DLD1 (cell line): Measurements from ENCODE around the gene SLC12A9.

Source experiments
- in situ Hi-C: cut with HindIII; loops from 2 replicates; pipeline ENCODE4 v1.10.0; 2017; ENCODE audit warnings: low sequenced_read_pairs

The SLC12A9 gene

GRCh38 chr7:100860702-100861615, 8.4 kb downstream of the SLC12A9 start:
- in situ Hi-C loops: no loop called here

DNA sequence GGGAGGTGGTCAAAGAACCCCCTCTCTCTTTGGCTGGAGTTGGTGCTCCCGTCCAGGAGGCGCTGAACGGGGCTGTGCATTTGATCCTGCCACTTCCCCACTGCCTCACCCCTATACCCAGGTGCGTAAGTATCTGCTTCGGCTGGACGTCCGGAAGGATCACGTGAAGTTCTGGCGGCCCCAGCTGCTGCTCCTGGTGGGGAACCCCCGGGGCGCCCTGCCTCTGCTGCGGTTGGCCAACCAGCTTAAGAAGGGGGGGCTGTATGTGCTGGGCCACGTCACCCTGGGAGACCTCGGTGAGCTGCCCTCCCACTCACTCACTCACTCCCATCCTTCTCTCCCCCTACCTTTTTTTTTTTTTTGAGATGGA, 9.1 kb downstream of the SLC12A9 start:
- in situ Hi-C loops: no loop called here

GRCh38 chr7:100863406-100863950, 11.0 kb downstream of the SLC12A9 start:
- in situ Hi-C loops: no loop called here

DNA sequence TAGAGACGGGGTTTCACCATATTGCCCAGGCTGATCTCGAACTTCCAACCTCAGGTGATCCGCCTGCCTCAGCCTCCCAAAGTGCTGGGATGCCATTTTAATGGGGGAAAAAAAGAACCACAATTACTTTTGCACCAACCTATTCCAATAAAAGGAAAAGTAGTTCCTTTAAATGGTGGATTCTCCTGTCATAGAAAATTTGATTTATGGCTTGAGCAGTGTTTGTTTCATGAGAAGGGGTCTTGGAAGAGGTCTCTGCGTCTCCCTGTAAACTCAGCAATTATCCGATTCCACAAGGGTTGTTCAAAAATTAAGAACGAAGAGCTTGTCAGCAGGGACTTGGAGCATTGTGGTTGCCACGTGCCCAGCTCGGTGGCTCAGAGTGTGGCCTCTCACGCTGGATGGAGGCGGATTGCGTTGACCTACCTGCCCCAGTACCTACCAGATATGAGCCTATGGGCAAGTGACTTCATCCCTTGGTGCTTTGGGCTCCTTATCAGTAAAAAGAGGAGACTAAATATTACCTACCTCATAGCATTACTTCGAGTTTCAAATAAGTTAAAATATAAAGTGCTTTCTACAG, 11.8 kb downstream of the SLC12A9 start:
- in situ Hi-C loops: no loop called here

DNA sequence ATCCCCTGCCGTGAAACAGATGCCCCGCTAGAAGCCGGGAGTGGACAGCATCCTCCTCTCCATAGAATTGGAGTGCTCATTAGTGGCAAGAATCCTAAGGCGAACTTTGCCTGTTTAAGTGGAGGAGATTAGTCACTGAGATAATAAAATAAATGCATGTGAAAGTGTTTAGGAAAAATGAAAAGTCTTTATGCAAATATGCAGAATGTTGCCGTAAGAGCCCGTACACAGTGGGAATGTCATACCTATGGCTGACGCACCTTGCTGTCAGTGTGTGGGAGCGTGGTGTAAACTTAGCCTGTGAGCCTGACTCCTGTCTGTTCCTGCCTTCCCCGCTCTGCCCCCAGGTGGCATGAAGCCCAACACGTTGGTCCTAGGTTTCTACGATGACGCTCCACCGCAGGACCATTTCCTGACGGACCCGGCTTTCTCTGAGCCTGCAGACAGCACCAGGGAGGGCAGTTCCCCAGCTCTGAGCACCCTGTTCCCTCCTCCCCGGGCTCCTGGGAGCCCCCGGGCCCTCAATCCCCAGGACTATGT, 12.9 kb downstream of the SLC12A9 start:
- in situ Hi-C loops: no loop called here

GRCh38 chr7:100865938-100866728, 13.6 kb downstream of the SLC12A9 start:
- in situ Hi-C loops: no loop called here

DNA sequence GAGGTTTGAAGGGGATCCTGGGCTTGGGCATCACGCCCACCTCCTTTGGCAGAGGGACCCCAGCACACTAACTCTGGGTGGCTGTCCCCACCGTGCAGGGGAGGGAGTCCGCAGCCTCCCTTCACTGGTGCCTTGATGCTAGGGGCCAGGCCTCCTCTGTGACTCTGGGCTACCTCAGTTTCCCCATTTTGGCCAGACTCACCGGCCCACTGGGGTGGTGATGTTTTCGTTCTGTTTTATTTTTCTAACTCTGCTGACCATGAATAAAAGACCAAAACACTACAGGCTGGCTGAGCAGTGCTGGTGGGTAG, 14.2 kb downstream of the SLC12A9 start:
- in situ Hi-C loops: no loop called here

DNA sequence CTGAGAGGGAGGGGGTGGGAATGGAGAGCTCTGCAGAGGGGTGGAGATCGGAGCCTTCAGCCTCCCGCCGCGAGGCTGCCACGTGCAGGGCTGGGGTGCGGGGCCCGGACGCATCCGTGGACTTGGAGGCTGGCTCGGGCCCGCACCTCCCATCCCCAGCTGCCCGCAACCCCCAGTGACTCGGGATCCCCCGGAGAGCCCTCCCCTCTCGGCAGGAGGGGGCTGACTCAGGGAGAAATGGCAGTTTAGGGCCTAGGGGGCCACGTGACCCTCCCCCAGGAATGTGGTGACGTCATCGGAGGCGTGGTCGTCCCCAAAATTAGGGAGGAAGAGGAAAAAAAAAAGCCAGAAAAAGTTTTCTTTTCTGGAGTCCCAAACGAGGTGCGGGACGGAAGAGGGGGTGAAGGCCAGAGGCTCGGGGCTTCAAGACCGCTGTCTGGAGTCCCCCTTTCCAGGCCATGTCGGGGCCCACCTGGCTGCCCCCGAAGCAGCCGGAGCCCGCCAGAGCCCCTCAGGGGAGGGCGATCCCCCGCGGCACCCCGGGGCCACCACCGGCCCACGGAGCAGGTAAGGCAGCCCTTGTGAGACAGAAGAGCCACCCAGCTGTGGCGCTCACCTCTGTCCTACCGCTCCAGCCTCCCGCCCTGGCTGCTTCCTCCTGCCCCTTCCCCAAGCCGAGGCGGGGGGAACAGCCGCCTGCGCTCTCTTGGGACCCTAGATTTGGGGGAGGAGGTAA, 14.7 kb downstream of the SLC12A9 start, which contains the start of gene TRIP6:
TRIP6 (plus strand) TSS at position 348 of the 736 bp plus-strand sequence; CDS start at position 459, 111 bp downstream.
- in situ Hi-C loops: no loop called here

DNA sequence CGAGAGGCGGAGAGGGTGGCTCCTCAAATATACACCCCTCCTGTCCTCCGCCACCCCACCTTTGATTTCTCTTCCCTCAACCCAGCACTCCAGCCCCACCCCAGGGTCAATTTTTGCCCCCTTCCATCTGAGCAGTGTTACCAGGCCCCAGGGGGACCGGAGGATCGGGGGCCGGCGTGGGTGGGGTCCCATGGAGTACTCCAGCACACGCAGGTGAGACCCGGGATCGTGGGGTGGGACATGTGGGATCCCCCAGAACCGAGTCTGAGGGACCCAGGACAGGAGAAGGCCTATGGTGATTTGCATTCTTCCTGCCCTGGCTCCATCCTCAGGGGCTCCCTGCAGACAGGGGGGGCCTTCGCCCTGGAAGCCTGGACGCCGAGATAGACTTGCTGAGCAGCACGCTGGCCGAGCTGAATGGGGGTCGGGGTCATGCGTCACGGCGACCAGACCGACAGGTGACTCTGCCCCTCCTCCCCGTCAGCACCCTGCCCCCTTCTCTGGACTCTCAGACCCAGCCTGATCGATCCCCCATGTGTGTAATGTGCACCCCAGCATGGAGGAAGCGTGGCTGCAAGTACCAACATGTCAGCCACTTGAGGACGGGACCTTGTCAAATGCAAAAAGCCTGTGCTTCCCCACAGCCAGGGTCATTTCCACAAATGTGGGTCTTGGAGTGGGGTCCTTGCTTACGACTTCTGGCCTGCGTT, 15.4 kb downstream of the SLC12A9 start:
- in situ Hi-C loops: no loop called here

DNA sequence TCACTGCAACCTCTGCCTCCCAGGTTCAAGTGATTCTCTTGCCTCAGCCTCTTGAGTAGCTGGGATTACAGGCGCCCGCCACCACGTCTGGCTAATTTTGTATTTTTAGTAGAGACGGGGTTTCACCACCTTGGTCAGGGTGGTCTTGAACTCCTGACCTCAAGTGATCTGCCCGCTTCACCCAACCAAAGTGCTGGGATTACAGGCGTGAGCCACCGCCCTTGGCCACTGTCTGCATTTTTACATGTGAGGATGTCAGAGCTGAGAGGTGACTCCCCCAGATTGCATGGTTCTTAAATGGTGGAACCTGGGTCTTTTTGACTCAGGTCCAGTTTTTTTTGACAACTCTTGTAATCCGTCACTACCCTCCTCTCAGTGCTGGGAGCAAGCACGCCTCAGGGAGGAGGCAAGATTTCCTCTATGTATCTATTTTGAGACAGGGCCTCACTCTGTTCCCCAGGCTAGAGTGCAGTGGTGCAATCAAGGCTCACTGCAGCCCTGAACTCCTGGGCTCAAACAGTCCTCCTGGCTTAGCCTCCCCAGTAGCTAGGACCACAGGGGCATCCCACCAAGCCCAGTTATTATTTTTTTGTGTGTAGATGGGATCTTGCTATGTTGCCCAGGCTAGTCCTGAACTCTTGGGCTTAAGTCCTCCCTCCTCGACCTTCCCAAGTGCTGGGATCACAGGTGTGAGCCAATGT, 21.2 kb downstream of the SLC12A9 start:
- in situ Hi-C loops: no loop called here

DNA sequence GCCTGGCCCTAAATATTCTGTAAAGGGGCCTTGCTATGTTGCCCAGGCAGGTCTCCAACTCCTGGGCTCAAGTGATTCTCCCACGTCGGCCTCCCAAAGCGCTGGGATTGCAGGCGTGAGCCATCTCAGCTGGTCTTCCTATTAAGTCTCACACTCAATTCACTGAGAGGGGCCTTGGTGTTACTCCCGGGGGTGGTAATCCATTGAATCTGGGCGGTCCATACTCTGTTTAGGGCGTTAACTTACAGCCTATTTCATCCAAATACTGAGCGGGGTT, 21.7 kb downstream of the SLC12A9 start:
- in situ Hi-C loops: no loop called here

GRCh38 chr7:100874577-100875355, 22.3 kb downstream of the SLC12A9 start, which contains the start of gene SRRT:
TSS of gene SRRT (plus strand) at chr7:100875103. CDS start at chr7:100875591, 488 bp downstream.
- in situ Hi-C loops: no loop called here

GRCh38 chr7:100875356-100875751, 22.8 kb downstream of the SLC12A9 start:
- in situ Hi-C loops: no loop called here

- in situ Hi-C loops: no loop called here
Observed at GRCh38 chr7:100878013-100878412, 25.5 kb downstream of the SLC12A9 start.

- in situ Hi-C loops: no loop called here
Observed at GRCh38 chr7:100878685-100879084, 26.2 kb downstream of the SLC12A9 start.

DNA sequence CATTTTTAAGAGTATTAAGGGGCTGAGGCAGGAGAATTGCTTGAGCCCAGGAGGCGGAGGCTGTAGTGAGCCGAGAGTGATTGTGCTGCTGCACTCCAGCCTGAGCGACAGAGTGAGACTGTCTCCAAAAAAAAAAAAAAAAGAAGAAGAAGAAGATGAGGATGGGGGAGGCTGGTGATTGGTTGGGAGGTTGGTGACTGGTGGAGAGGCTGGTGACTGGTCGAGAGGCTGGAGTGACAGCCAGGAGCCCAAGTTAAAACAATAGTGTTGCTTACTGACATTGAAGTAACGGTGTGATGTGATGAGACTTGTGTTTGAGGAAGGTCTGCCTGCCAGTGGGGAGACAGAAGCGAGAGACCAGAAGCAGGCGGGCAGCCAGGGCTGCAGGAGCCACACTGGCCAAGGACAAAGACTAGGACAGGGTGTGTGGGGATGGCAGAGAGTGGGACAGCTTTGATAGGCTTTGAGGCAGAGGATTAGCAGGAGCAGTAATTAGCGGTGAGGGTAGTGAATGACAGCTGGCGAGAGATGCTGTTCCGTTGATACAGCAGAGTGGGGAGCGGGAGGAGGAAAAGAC, 27.3 kb downstream of the SLC12A9 start:
- in situ Hi-C loops: loop anchor here (10.0 kb wide), 1 partner anchor 175 kb away; no protein-coding TSS in a partner anchor

GRCh38 chr7:100880645-100881044, 28.1 kb downstream of the SLC12A9 start:
- in situ Hi-C loops: loop anchor here (10.0 kb wide), 1 partner anchor 174 kb away; no protein-coding TSS in a partner anchor

DNA sequence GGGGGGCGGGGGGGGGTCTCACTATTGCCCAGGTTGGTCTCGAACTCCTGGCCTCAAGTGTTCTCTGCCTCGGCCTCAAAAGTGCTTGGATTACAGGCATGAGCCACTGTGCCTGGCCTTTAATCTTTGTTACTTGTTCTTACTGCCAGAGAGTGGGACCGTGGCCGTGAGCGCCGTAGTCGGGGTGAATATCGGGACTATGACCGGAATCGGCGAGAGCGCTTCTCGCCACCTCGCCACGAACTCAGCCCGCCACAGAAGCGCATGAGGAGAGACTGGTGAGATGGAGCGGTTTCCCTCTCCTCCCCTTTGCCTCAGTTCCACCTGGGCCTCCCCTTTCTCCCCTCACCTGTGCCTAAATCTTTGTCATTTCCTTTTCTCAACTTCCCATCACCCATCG, 28.6 kb downstream of the SLC12A9 start:
- in situ Hi-C loops: loop anchor here (10.0 kb wide), 1 partner anchor 174 kb away; no protein-coding TSS in a partner anchor
